IMR-90 (cell line): ENCODE results near the gene AHDC1. TPM values are rescaled to one million over a fixed set of nuclear protein-coding genes. Genes with fewer than 3 reads are reported as not detected.

ENCODE experiments used
- ATAC-seq: fragments of 200-7000 bp; cut with Tn5 transposase; 2 replicates; pipeline ENCODE4 v1.9.1; 2020; ENCODE audit warnings: low read depth, mild to moderate bottlenecking, moderate library complexity
- BruUV-seq: library from RNA; stranded (reverse); fragments of 400-500 nt; replicated peaks from 2 replicates; lab custom pipeline; 2021; lab: Mats Ljungman, UMichigan
- CTCF ChIA-PET: fragments of 300-600 bp; formaldehyde crosslinking; extraction: SDS; loops from one replicate; lab custom pipeline; 2021; ENCODE audit warnings: antibody characterized with exemption; lab: Yijun Ruan, JAX
- POLR2A ChIA-PET: fragments of 300-600 bp; sonication (Branson Sonifier 250); formaldehyde crosslinking; loops from one replicate; lab custom pipeline; 2022; ENCODE audit warnings: antibody characterized with exemption; ENCODE audit not compliant: unreplicated experiment; lab: Charles Lee
- DNase-seq: peaks from one replicate; pipeline ENCODE4 v3.0.0; 2013
- H2AFZ ChIP-seq: replicated peaks from 2 replicates; pipeline ENCODE3; 2013; ENCODE audit warnings: low read length, mild to moderate bottlenecking; ENCODE audit not compliant: poor library complexity
- H2AK5ac ChIP-seq: 2 replicates; pipeline ENCODE4 v1.6.1; 2013; ENCODE audit warnings: low read depth, low read length, inconsistent platforms
- H2AK9ac ChIP-seq: replicated peaks from 2 replicates; pipeline ENCODE3; 2013; ENCODE audit warnings: mild to moderate bottlenecking, low read depth, low read length, moderate library complexity; ENCODE audit not compliant: poor library complexity
- H2BK120ac ChIP-seq: 2 replicates; pipeline ENCODE4 v1.6.1; 2013; ENCODE audit warnings: low read depth, low read length, inconsistent platforms
- H2BK15ac ChIP-seq: 3 replicates; pipeline ENCODE4 v1.6.1; 2013; ENCODE audit warnings: low read depth, low read length, inconsistent platforms
- H2BK20ac ChIP-seq: 2 replicates; pipeline ENCODE4 v1.6.1; 2013; ENCODE audit warnings: low read depth, mild to moderate bottlenecking, inconsistent platforms, low read length, moderate library complexity
- H2BK5ac ChIP-seq: 2 replicates; pipeline ENCODE4 v1.6.1; 2013; ENCODE audit warnings: mild to moderate bottlenecking, low read depth, low read length, inconsistent platforms; ENCODE audit not compliant: poor library complexity, severe bottlenecking
- H3K14ac ChIP-seq: replicated peaks from 2 replicates; pipeline ENCODE4 v1.6.1; 2013; ENCODE audit warnings: low read depth, low read length, inconsistent platforms
- H3K18ac ChIP-seq: 2 replicates; pipeline ENCODE4 v1.6.1; 2013; ENCODE audit warnings: low read depth, low read length, control low read depth
- H3K23ac ChIP-seq: 2 replicates; pipeline ENCODE4 v1.6.1; 2013; ENCODE audit warnings: low read depth, low read length, inconsistent platforms
- H3K27ac ChIP-seq: 2 replicates; pipeline ENCODE4 v1.5.1; 2013; ENCODE audit warnings: mild to moderate bottlenecking, control low read depth, low read length; ENCODE audit not compliant: insufficient read depth
- H3K27me3 ChIP-seq: 2 replicates; pipeline ENCODE4 v1.6.1; 2013; ENCODE audit warnings: low read length; ENCODE audit not compliant: control insufficient read depth, insufficient read depth
- H3K36me3 ChIP-seq: 2 replicates; pipeline ENCODE4 v1.6.1; 2013; ENCODE audit warnings: low read length, mixed read lengths; ENCODE audit not compliant: control insufficient read depth, insufficient read depth
- H3K4ac ChIP-seq: 2 replicates; pipeline ENCODE4 v1.6.1; 2013; ENCODE audit warnings: low read depth, low read length, inconsistent platforms
- H3K4me1 ChIP-seq: 2 replicates; pipeline ENCODE4 v1.6.1; 2013; ENCODE audit warnings: low read length, mixed read lengths; ENCODE audit not compliant: control insufficient read depth, insufficient read depth
- H3K4me2 ChIP-seq: 2 replicates; pipeline ENCODE4 v1.6.1; 2013; ENCODE audit warnings: low read depth, mild to moderate bottlenecking, control low read depth, low read length, moderate library complexity
- H3K4me3 ChIP-seq: 2 replicates; pipeline ENCODE4 v1.5.1; 2013; ENCODE audit warnings: low read depth, mild to moderate bottlenecking, control low read depth, low read length, moderate library complexity; ENCODE audit not compliant: insufficient read depth
- H3K56ac ChIP-seq: 2 replicates; pipeline ENCODE4 v1.6.1; 2013; ENCODE audit warnings: low read length, inconsistent platforms; ENCODE audit not compliant: insufficient read depth; ENCODE audit errors: extremely low read depth
- H3K79me1 ChIP-seq, 2 experiments: 2 replicates each; pipeline ENCODE4 v1.6.1; 2013; ENCODE audit warnings: low read length in 2 of 2, inconsistent platforms in 1 of 2, low read depth in 1 of 2
- H3K9ac ChIP-seq: 2 replicates; pipeline ENCODE4 v1.6.1; 2013; ENCODE audit warnings: low read depth, low read length, control low read depth
- H3K9me1 ChIP-seq: 2 replicates; pipeline ENCODE4 v1.6.1; 2013; ENCODE audit warnings: low read length, inconsistent platforms; ENCODE audit not compliant: insufficient read depth
- H3K9me3 ChIP-seq: 2 replicates; pipeline ENCODE4 v1.6.1; 2013; ENCODE audit warnings: low read length; ENCODE audit not compliant: control insufficient read depth, insufficient read depth
- H4K20me1 ChIP-seq: 2 replicates; pipeline ENCODE4 v1.6.1; 2013; ENCODE audit warnings: low read length, inconsistent platforms; ENCODE audit not compliant: insufficient read depth
- H4K5ac ChIP-seq: 2 replicates; pipeline ENCODE4 v1.6.1; 2013; ENCODE audit warnings: mild to moderate bottlenecking, low read depth, low read length, control low read depth
- H4K8ac ChIP-seq, 2 experiments: 2 replicates each; pipeline ENCODE4 v1.6.1; 2013; ENCODE audit warnings: low read depth in 2 of 2, low read length in 2 of 2, control low read depth in 1 of 2, inconsistent platforms in 1 of 2
- H4K91ac ChIP-seq: 2 replicates; pipeline ENCODE4 v1.6.1; 2013; ENCODE audit warnings: low read depth, low read length, inconsistent platforms; ENCODE audit not compliant: insufficient read depth
- BHLHE40 ChIP-seq: fragments of 150-350 bp; IDR thresholded peaks from 2 replicates; pipeline ENCODE4 v1.6.1; 2016; ENCODE audit warnings: mild to moderate bottlenecking, low read depth, low read length
- CHD1 ChIP-seq: IDR thresholded peaks from 2 replicates; pipeline ENCODE4 v1.6.1; 2012; ENCODE audit warnings: low read depth, low read length, improper control_type of control experiment
- CTCF ChIP-seq: conservative IDR thresholded peaks from 2 replicates; pipeline ENCODE4 v1.5.1; 2012; ENCODE audit warnings: mild to moderate bottlenecking, low read depth, low read length, improper control_type of control experiment
- ELK1 ChIP-seq: fragments of 150-350 bp; IDR thresholded peaks from 2 replicates; pipeline ENCODE4 v1.6.1; 2016; ENCODE audit warnings: low read depth, mild to moderate bottlenecking, low read length, moderate library complexity, borderline replicate concordance
- FOS ChIP-seq: fragments of 150-350 bp; IDR thresholded peaks from 2 replicates; pipeline ENCODE4 v1.6.1; 2016; ENCODE audit warnings: low read depth, low read length
- MAZ ChIP-seq: IDR thresholded peaks from 2 replicates; pipeline ENCODE4 v1.6.1; 2012; ENCODE audit warnings: low read depth, mild to moderate bottlenecking, low read length, improper control_type of control experiment, moderate library complexity, borderline replicate concordance
- MXI1 ChIP-seq: IDR thresholded peaks from 2 replicates; pipeline ENCODE4 v1.6.1; 2012; ENCODE audit warnings: low read depth, mild to moderate bottlenecking, low read length, moderate library complexity, borderline replicate concordance
- RFX5 ChIP-seq: IDR thresholded peaks from 2 replicates; pipeline ENCODE4 v1.8.0; 2012; ENCODE audit warnings: low read depth, mild to moderate bottlenecking, low read length, moderate library complexity
- SMC3 ChIP-seq: fragments of 150-350 bp; IDR thresholded peaks from 2 replicates; pipeline ENCODE4 v1.6.1; 2016; ENCODE audit warnings: low read depth, mild to moderate bottlenecking, antibody characterized with exemption, low read length, moderate library complexity
- WGBS, 2 experiments: methylation state at CpG; one replicate each; pipeline versions ENCODE4 v1.1.5 to v1.1.7; 2013; ENCODE audit warnings: missing lambda C conversion rate in 2 of 2; ENCODE audit not compliant: insufficient read length in 1 of 2; ENCODE audit errors: extremely low coverage in 2 of 2; 5-methylcytosine and 5-hydroxymethylcytosine counted together
- dilution Hi-C: fragments of 300-500 bp; cut with HindIII; formaldehyde crosslinking; loops from one replicate; pipeline ENCODE4 v1.14.3; 2018; ENCODE audit warnings: low sequenced_read_pairs; ENCODE audit not compliant: unreplicated experiment
- in situ Hi-C: fragments of 300-500 bp; cut with MboI; formaldehyde crosslinking; loops from 3 replicates; pipeline ENCODE4 v1.14.3; 2019; ENCODE audit warnings: low sequenced_read_pairs, inconsistent platforms, mixed read lengths
- intact Hi-C: fragments of 100-400 bp; cut with micrococcal nuclease; formaldehyde crosslinking; loops from 2 replicates; pipeline ENCODE4 v1.10.0; 2022
- polyA plus RNA-seq, 3 experiments: library from polyadenylated mRNA; depleted of rRNA; stranded (reverse); fragments of >200 nt; gene quantifications; 2 replicates each; pipeline ENCODE4 v1.2.3, GENCODE V29; 2012; ENCODE audit warnings: low replicate concordance in 1 of 3
- total RNA-seq: library from RNA; depleted of rRNA; stranded (reverse); fragments of >200 nt; gene quantifications from 2 replicates; pipeline ENCODE4 v1.2.3, GENCODE V29; 2012

The AHDC1 gene
- total and polyA plus RNA-seq, 2 of the 4 experiments (the other 2 are of a cell fraction), result 2.0 to 11.6 TPM

- no peaks in the 10 kb centered on the region for H3K27me3 ChIP-seq
- WGBS, 2 experiments, result 4% methylated on average over 15 of the region's 65 CpGs; no CpG with 5 or more reads in 1 of the 2 experiments
- H3K9ac ChIP-seq, result no peak overlapping the region
- intact Hi-C loops, result no loop called here
- H2BK120ac ChIP-seq, result peak overlapping the region; percentile 6; the same call in 1 of the 2 replicates
- no peak overlapping the region for H2BK5ac ChIP-seq
- no TSS peak for BruUV-seq
- H2AFZ ChIP-seq, result peak overlapping the region; percentile 76
- H4K20me1 ChIP-seq, result peaks cover 59% of the 10 kb centered on the region
- H3K9me1 ChIP-seq, result peaks cover 23% of the 10 kb centered on the region
- ChIA-PET POLR2A (no interaction called here), CTCF (interaction anchor here (0.8 to 3.0 kb wide), 4 partner anchors 11 to 33 kb away, joined by 4 to 13 read pairs (median 4); no protein-coding TSS in a partner anchor)
- in situ Hi-C loops, result no loop called here
- H3K79me1 ChIP-seq, result peaks cover 52 to 95% of the 10 kb centered on the region in 2 experiments; a peak in 3 of 4 replicates
- H2BK15ac ChIP-seq, result no peak overlapping the region
- no peaks in the 10 kb centered on the region for H3K36me3 ChIP-seq
- peak; percentile 81 for DNase-seq
- peak overlapping the region; percentile 65; the same call in 1 of the 2 replicates for H4K91ac ChIP-seq
- H3K4me1 ChIP-seq, result peaks cover 62% of the 10 kb centered on the region
- TF ChIP-seq CTCF (peak; percentile 57), BHLHE40 (no peak), MAZ (peak; percentile 39; the same call in 1 of the 2 replicates), MXI1 (0 out of 2 replicates have a peak, but pooled peaks have one; percentile 19), FOS (no peak), ELK1 (no peak), SMC3 (peak; percentile 32), RFX5 (no peak), CHD1 (no peak)
- no peak overlapping the region for H2BK20ac ChIP-seq
- no peak overlapping the region for H3K27ac ChIP-seq
- H4K8ac ChIP-seq, result peak overlapping the region in 1 of 2 experiments; percentile 71; a peak in 1 of 4 replicates
- H3K9me3 ChIP-seq, result no peaks in the 10 kb centered on the region
- no peak overlapping the region for H3K18ac ChIP-seq
- H3K4me2 ChIP-seq, result peak overlapping the region; percentile 52
- dilution Hi-C loops, result no loop called here
- peak overlapping the region; percentile 95 for H2AK9ac ChIP-seq
- no peak overlapping the region for H3K4me3 ChIP-seq
- H2AK5ac ChIP-seq, result peak overlapping the region; percentile 74
- H3K56ac ChIP-seq, result no peak overlapping the region
- peak; percentile 88 for ATAC-seq
- peak overlapping the region; percentile 53; the same call in 1 of the 2 replicates for H3K14ac ChIP-seq
- H3K23ac ChIP-seq, result peak overlapping the region; percentile 17; the same call in 1 of the 2 replicates
- H3K4ac ChIP-seq, result peak overlapping the region; percentile 74
- H4K5ac ChIP-seq, result no peak overlapping the region
Measured at GRCh38 chr1:27568300-27569087, 35.5 kb downstream of the AHDC1 start.
